ENCODE results near the gene ATG4C.

The ATG4C gene

GRCh38 chr1:62875676-62876075 lies 91.7 kb downstream of the ATG4C start:
- no peak for TF ChIP-seq CTCF (IDR thresholded peaks at IDR 0.05)

- no peak for TF ChIP-seq CTCF (IDR thresholded peaks at IDR 0.05)
Observed at GRCh38 chr1:62876535-62876934, 92.6 kb downstream of the ATG4C start.

- no peak for TF ChIP-seq CTCF (IDR thresholded peaks at IDR 0.05)
Observed at GRCh38 chr1:62877579-62877978, 93.6 kb downstream of the ATG4C start.

- no peak for TF ChIP-seq CTCF (IDR thresholded peaks at IDR 0.05)
Observed at GRCh38 chr1:62879962-62880361, 96.0 kb downstream of the ATG4C start.

GRCh38 chr1:62882201-62883104 lies 98.5 kb downstream of the ATG4C start:
- TF ChIP-seq CTCF (IDR thresholded peaks at IDR 0.05): no peak

GRCh38 chr1:62884156-62884740 lies 100.3 kb downstream of the ATG4C start:
- no peak for TF ChIP-seq CTCF (IDR thresholded peaks at IDR 0.05)

GRCh38 chr1:62887799-62888507 lies 104.0 kb downstream of the ATG4C start:
- TF ChIP-seq CTCF (IDR thresholded peaks at IDR 0.05): no peak
